Measurements from ENCODE around the gene CEBPZOS.

Gene CEBPZOS

DNA sequence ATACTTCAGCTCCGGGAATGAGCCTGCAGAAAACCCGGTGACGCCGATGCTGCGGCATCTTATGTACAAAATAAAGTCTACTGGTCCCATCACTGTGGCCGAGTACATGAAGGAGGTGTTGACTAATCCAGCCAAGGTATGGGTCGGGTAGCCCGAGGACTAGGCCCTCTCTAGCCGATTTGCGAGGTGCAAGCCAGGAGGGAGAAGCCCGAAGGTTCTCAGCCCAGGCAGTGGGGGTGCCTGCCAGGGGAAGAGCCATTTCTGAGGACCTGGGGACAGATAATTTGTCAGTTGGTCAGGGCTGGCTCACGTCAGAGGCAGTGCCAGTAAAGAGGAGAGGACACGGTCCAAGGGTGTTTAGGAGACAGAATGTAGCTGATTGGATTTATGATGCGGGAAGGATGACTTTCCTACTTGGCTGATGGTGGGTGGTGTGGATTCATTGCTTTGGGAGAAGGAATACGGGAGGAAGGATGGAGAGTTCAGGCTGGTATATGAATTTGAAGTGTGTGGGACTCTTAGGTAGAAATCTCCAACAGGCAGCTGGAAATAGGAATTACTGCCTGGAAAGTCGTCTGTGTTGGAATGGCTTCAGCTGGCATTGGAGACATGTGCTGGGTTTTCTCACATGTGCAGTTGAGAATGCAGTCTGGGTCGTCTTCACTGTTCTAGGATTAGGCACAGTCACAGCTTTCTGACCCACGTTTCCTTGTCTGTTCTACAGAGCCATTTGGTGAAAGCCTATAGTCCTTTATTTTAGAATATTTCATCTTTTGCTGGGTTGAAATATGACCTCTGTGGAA, 36.0 kb downstream of the CEBPZOS start:
- DNase-seq (ENCODE audit: low spot score) = no peak

DNA sequence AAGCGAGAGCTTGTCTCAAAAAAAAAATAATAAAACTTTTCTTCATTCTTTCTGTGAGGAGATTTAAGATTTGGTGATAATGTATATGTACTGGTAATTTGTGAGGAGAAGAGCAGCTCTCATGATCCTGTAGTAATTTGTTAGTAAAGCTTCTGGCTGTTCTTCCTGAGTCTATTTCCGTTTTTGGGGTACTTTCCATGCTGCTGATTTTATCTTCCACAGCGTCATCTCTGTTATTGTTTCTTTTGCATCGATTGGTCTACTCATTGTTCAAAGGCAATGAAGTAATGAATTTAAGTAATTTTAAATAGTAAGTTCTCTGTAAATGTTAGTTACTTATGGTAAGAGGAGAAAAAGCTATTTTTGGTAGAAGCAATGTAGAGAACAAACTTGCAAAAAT, 47.1 kb downstream of the CEBPZOS start:
- no peak for DNase-seq (ENCODE audit: low spot score)

DNA sequence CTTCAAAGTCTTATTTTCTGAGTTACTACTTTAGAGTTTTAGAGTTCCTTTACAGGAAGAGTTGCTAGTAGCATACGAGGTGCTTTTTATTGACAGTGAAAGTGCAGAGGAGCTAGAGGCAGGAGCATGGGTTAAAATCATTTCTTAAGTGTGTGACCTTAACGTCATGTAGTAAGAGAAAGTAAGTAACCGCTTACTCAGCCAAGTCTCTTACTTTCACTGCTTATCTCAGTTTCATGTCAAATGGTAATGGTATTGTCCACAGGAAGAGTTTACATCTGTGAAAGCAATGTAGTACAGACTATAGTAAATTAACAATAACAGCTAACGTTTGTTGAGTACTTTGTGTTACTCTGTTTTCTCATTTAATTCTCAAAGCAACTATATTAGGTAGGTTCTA, 47.7 kb downstream of the CEBPZOS start:
- no peak for DNase-seq (ENCODE audit: low spot score)

DNA sequence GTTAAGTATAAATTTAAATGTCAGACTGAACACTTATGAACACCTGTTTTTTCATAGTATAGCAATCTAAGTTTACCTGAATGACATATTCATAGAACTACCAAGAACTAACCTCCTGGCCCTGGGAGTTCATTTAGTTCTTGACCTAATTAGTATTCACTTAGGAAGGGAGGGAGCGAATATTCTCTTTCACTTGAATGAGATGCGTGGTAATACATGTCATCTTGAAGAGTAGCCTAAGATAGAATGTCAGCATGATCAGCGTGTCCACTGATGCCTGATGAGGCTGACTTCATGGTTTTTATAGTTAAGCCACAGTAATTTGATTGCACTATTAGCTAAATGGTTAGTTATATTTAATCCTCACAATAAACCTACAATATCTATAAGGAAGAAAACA, 48.5 kb downstream of the CEBPZOS start:
- DNase-seq (ENCODE audit: low spot score) = no peak

DNA sequence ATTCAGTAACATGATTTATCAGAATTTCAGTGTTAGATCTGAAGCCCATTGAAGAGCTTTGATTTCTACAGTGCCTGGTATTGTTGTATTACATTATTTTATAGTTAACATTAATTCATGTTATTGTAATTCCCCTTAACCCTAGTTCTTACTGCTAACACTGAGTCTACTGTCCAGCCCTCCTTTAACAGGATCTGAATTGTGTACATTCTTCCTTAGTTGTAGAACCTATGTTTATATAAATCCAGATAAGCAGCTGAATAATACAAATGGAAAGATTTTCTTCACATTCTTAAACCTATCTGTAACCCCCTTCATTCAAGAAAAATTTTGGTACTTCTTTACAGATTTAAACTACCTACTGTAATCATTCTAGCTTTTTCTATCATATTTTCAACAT, 49.9 kb downstream of the CEBPZOS start:
- DNase-seq (ENCODE audit: low spot score) = no peak

DNA sequence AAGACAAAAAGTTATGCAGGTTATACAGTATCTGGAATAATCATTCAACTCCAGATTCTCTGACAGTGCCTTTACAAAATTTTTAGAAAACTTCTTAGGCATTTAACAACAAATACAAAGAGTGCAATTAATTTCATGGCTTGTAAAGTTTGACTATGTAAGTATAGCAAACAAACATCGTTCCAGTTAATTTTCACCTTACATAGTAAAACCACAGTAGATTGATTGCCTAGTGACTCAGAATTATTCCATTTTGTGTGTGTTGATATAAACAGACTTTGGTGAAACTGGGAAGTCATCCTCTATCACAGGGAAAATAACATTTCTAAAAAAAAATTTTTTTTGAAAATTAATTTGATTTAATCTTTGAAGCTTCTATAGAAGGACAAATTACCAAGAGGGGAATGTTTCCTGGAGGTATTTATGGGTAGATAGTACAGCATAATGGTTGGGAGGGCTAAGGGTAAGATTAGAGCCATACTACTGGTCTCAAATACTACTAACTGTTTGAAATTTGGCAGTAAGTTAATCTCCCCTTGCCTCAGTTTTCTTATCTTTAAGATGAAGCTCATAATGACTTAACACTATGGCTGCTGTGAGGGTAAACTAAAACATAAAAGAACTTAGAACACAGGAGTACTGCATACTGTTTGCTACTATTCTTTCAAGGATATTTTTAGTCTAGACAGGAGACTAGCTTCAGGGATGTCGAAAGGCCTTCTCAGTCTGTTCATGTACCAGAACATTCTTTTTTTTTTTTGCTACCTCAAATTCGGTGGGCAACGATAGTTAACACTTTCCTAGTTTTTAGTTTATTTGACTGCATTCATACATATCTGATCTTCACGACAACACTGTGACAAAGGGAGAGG, 54.8 kb downstream of the CEBPZOS start:
- no peak for DNase-seq (ENCODE audit: low spot score)

Measured in COLO829 (cell line).